Hematopoietic multipotent progenitor cell treated with erythropoietin and hydrocortisone succinate and interleukin-3 and kit ligand, for 4 days (in vitro differentiated cells): ENCODE measurements around the gene TM2D3.

Experiments used
- DNase-seq: peaks from one replicate; pipeline ENCODE4 v3.0.0-alpha.2; 2015

Gene TM2D3, protein sequence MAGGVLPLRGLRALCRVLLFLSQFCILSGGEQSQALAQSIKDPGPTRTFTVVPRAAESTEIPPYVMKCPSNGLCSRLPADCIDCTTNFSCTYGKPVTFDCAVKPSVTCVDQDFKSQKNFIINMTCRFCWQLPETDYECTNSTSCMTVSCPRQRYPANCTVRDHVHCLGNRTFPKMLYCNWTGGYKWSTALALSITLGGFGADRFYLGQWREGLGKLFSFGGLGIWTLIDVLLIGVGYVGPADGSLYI

DNA sequence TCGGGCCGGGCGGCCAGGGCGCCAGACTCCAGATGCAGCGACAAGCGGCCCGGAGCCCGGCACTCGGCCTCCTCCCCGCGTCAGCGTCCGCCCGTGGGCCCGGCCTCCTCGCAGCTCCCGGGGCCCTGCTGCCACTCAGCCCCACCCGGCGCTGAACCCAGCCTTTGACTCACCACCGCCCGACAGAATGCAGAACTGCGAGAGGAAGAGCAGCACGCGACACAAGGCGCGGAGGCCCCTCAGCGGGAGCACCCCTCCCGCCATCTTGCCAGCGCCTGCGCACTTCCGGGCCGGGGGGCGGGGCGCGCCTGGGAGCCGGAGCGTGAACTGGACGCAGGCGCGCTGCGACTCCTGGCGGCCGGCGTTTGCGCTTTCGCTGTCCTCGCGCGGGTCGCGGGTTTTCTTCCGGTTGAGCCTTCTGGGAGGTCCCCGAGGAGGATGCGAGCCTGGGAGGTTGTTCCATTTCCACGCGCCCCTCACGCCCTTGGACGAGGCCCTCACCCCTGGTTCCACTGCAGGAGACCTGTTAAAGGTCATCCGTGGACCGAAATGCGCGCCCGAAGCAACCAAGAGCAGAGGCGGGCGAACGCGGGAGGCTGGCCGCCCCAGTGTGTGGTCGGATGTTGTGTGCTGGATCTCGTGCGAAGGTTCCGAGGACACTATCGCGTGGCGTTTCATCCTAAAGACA is at the start of gene TM2D3:
Gene TM2D3 (minus strand): TSS at position 284 of the 688 bp plus-strand sequence. CDS start 20 bp downstream, at position 264.
- peak; percentile 97 for DNase-seq

DNA sequence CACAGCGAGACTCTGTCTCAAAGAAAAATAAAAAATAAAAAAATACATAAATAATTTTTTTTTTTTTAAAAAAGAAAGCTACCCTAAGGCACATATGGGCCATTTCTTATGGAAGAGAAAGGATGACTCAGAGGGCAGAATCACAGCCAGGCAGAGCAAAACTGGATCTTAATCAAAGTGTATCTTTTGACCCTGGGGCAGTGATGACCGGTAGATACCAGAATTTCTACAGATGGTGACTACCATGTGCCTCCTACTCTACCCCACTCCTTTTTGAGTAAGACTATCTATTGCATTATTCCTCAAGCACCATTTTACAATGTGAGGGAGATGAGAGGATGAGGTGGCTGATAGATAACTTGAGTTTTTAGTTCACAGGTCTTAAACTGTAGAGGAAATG is 46.1 kb upstream of the TM2D3 start:
- no peak for DNase-seq

DNA sequence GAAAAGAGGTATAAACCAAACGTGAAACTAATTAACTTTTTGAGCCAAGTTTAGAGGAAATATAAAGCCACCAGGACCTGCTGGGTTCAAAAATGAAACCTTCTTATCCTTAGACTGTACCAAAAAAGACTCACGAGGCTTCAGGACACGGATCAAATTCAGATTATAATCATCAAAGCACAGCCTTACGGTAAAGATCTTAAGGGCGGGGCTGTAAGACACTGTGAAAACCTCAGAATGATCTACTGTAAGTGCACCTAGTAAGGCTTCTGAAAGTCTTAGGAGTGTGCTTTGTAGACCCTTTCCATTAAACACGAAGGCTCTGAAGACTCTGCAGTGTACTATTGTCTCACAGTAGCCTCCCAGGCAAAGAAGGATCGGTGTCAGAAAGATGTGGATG is 45.3 kb upstream of the TM2D3 start:
- no peak for DNase-seq

DNA sequence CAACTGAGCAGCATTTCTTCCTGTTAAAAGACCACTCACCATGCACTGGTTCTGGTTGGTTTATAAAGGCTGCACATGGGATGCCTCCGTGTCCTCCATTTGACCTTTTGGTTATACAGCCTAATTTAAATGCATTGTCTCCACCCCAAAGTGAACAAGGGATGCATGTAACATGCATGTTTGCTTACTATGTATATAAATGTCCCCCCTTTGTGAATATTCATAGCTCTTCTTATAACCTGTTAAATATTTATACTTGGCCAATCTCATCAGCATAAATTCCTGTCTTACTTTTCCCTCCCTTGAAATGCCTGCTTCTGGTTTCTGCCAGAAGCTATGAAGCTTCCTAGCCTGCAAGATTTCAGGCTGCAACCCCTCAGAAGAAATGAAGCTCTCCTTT is 44.6 kb upstream of the TM2D3 start:
- DNase-seq: no peak

DNA sequence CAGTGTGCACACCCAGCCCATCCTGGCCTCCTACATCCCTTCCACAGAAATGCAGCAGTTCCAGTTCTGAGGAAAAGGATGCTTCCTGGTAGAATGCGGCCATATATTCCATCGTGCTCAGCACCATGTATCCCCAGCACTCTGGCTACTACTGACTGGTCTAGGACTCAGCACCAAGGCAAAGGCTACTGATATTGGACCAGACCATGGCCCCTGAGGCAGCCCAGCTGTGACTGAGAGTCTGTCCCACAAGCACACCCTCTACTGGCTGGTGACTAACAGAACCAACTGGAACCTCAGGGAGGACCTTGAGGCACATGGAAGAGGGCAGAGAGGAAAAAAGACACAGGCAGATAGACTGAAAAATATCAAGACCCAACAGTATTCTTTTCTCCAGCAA is 42.1 kb upstream of the TM2D3 start:
- DNase-seq: no peak

DNA sequence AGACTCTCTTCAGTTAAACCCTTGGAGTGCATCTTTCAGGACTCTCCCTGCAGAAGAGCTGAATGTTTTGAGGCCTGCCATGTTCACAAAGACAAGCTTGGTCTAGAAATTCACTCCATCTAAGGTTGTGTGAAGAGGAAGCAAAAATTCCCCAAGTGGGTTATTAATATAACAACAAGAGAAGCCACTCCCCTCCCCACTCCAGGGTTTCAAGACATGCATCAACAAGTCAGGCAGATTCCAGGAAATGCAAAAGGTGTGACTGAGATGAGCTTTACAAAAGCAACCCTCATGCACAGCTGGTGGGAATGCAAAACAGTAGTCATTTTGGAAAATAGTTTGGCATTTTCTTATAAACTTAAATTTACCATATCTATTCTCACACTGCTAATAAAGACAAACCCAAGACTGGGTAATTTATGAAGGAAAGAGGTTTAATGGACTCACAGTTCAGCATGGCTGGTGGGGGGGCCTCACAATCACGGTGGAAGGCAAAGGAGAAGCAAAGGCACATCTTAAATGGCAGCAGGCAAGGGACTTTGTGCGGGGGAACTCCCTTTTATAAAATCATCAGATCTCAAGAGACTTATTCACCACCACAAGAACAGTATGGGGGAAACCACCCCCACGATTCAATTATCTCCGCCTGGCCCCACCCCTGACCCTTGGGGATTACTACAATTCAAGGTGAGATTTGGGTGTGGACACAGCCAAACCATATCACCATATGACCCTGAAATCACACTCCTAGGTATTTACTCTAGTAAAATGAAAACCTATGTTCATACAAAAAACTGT is 40.8 kb upstream of the TM2D3 start:
- DNase-seq: no peak

DNA sequence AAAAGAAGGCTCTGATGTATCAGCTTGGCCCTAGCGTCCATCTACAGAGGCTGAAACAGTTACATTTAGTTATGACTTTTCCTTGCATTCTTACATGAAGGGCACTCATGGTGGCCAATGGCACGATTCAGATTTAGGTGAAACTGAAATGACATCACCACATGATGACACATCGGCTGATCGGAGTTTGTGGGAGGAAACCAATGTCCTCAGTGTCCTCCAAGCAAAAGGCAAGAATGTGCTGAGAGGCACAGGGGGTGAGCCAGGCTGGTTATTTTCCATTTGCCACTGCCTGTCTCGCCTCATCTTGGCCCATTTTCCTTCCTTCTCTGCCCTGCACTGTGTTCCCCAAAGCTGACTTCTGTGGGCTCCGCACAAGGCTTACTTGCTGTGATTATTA is 37.7 kb upstream of the TM2D3 start:
- no peak for DNase-seq

DNA sequence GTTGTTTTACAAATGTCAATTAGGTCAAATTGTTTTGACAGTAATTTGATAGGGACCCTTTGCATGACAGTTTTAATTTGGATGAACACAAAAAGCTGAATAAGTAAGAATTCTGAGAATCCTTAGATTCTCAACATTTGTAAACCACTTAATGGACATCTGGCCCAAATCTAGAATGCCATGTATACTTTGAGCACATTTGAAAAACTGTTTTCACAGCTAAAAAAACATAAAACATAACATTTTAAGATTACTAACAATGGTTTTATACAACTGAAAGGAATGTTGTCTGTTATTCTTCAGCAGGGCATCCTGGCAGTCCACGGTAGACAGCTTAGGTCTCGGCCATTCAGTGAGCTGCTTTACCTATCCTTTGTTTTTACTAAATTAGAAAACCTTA is 34.5 kb upstream of the TM2D3 start:
- no peak for DNase-seq

DNA sequence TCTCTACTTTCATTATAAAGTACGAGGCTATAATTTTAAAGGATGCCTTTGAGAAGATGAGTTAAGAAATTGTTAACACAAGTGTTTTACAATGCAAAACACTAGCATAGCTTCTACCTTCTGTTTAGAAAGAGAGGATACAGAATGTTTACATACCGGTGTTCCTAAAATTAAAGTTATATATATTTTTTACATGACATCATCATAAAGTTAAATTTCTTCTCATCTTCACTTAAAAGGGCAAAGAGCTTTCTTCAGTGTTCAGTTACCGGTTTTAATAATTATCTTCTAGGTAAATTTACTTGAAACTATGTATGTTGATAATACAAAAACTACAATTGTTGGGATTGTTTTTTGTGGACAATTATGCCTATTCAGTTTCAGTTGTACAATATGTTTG is 32.7 kb upstream of the TM2D3 start:
- no peak for DNase-seq

DNA sequence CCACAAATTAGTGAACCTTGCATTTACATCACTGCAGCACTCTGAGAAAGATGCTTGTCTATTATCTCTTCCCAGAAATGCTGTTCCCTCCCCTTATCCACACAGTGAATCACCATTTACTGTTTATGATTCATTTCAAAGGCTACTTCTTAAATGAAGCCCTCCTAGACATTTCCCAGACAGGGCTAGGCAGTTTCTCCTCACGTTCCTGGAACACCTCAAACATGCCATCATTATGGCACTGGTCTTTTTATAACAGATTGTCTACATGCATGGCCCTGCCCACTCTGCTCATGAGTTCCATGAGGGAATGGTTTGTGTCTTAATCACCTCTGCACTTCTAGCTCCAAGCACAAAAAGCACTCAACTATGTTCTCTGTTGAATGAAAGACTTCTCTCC is 32.2 kb upstream of the TM2D3 start:
- no peak for DNase-seq

DNA sequence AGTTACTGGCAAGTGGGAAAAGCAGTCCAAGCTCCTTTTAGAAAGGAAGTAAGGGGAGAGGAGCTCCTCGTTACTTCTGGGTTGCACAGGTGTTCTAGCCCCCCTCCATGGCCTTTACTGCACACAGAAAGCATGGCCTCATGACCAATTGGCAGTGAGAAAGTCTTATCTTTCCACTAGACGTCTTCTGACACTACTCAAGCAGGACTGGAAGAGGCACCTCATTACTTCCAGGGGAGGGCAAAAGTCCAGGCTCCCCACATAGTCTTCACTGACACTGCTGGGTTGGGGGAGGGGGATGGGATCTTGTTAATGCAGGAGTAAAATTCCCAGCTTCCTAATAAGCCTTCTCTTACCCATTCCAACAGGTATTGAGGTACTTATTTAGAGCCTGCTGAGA is 27.6 kb upstream of the TM2D3 start:
- DNase-seq: no peak

DNA sequence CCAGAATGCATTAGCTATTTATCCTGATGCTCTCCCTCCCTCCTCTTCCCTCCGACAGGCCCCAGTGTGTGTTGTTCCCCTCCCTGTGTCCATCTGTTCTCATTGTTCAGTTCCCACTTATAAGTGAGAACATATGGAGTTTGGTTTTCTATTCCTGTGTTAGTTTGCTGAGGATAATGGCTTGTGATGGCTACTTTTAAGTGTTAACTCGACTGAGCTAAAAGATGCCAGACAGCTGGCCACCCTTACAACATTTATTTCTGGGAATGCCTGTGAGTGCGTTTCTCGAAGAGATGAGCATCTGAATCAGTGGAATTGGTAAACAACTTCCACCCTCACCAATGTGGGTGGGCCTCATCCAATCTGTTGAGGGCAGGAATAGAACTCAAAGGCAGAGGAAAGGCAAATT is 24.7 kb upstream of the TM2D3 start:
- no peak for DNase-seq

DNA sequence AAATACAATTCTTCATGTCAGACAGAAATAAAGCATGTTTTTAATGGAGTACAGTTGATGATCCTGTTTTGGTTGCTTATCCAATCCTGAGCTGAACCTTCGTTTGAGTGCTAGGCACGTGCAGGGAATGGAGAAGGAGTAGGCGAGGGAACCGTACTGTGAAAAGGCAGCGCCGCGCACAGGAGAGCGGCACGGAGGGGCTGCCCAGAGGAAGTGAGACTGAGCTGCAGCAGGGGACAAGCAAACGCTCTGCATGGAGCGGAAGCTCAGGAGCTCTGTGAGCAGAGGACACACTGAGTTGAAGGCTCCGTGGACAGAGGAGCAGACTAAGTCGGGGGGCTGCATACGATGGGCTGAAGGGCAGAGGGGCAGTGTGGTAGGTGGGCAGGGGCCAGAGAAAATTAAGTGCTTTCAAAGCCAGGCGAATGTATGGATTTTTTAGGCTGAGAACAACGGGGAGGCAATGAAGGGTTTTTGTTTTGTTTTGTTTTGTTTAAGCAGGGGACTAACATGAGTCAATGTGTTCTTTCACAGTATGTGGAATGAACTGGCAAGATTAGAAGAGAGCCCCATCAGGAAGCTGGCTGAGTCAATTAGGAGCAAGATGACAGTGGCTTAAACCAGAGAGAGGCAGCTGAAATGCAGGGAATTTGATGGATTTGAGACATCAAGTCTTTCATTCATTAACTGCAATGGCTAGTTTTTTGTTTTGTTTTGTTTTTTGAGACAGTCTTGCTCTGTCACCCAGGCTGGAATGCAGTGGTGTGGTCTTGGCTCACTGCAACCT is 23.8 kb upstream of the TM2D3 start:
- DNase-seq: no peak

DNA sequence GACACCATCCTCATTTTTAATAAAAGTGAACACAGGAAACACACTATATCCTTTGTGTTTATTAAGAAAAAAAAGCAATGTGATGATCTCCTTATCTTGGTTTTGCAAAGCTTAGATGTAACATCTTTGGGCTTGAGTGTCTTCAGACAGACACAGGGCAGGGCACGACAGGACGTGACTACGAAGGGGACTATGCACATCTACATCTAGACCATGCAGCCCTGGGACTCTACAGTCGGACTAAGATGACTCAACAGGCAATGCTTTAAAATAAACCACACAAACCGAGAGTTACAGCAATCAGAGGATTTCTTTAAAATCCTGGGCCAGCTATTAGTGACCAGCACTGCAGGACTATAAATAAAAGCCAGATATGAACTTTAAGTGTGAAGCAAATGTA is 22.8 kb upstream of the TM2D3 start:
- DNase-seq: no peak

DNA sequence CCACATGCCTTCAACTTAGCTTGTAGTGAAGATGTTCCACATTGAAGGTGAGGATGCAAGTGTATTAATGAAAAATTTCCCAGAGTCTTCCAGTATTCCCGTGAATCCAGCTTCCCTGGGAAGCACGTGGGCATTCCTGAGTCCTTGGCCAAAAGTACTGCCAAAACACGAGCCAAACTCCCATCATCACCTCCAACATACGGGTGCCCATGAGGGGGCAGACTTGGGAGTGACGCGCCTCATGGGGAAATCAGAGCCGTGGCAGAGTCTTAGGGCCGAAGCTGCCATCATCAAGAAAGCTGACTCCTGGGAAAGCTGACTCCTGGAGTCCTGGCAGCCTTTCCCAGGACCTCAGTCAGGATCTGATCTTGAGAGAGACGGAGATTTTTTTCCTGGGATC is 20.1 kb upstream of the TM2D3 start:
- DNase-seq: no peak

DNA sequence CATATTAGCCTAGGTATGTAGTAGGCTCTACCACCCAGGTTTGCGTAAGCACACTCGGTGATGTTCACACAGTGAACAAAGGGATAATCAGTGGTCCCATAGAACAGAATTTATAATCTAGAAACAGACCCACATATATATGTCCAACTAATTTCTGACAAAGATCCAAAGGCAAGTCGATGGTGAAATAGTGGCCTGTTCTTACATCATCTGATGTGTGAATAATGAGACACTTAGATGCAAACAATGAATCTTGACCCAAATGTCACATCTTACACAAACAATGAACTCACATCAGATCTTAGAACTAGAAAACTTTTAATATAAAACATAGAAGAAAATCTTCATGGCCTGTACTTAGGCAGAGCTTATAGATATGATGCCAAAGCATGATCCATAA is 17.6 kb upstream of the TM2D3 start:
- DNase-seq: no peak

DNA sequence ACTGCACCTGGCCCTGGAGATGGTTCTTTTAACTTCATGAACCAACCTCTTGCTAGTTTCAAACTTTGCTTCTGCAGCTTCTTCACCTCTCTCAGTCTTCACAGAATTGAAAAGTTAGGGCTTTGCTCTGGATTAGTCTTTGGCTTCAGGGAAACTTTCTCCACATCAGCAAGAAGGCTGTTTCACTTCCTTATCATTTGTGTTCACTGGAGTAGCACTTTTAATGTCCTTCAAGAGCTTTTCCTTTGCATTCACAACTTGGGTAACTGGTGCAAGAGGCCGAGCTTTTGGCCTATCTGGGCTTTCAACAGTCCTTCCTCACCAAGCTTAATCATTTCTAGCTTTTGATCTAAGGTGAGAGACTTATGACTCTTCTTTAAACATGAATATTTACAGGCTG is 15.7 kb upstream of the TM2D3 start:
- DNase-seq: no peak

DNA sequence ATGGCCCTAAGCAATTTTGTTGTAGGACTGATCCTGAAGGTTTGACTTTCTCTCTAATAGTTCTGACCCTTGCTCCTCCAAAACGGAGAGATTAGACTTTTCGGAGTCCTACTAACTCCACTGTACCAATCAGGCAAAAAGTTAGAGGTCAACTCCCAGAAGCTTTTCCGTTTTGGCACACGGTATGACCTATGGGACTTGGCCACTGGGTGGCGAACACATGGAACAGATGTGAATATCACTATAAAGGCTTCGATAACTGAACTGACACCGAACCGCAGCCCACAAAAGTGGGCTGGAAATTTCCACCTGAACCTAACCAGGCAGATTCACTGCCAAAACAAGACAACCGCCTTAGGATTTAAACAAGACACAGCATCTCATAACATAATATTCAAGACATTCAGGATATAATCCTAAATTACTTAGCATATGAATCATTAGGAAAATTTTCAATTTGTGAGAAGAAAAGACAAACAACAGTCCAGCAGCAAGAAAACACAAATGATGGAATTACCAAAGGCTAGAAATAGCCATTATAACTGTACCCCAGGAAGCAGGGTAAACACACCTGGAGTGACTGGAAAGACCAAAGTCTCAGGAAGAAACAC is 12.2 kb upstream of the TM2D3 start:
- DNase-seq: peak; percentile 42

DNA sequence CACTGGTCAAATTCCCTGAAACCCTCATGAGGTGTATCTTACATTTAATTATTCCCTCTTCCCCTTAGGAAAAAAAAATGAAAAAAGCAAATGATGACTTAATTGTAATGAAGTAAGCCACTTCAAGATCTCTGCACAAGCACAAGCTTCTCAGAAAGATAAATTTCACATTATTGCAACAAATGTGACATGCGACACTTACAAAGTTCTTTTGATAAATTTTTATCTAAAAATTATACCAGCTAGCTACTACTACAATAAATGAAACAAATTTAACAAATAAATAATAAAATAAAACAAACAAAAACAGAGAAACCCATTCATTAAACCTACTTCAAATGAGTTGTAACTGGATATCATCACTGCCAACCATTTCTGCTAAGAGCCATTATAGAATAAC is 10.0 kb upstream of the TM2D3 start:
- no peak for DNase-seq

DNA sequence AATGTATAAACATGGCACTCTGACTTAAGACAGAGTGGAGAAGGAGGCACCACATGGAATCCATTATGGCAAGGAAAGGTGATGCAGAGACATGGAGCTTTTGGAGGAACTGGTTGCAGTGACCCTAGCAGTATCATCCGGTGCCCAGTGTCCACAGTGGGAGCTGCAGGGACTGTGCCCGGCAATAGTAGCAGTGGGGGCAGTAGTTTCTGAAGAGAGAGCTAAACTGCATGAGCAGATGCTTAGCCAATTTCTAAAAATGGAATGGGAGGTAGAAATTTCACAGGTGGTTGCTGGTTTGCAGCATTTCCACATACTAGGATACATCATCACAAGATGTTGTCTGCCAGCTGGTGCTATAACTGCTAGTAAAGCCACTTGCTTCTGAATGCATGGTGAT is 7.8 kb upstream of the TM2D3 start:
- no peak for DNase-seq

DNA sequence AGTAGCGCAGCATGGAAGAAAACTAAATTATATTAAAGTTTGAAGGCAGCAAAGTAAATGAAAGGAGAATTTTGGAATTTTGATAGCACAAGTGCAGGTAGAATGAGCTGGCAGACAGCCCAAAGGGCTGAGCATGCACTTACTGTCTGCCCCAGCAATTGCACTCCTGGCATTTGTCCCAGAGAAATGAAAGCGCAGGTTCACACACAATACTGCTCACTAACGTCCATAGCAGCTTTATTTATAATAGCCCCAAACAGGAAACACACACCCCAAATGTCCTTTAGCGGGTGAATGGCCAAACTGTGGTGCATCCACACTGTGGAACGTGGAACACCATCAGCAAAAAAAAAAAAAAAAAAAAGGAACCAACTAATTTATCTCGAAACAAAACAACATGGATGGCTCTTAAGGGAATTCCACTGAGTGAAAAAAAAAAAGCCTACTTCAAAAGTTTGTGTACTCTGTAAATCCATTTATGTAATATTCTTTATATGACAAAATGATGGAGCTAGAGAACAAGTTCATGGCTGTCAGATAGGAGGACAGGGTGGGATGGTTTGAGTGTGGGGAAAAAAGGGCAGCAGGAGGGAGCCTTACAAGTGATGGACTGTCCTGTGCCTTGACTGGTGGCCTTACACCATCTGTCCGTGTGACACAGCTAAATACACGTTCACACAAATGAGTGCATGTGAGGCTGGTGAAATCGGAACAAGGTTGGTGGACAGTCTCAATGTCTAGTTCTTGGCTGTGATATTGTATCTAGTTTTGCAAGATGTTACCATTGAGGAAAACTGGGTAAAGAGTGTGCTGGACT is 6.0 kb upstream of the TM2D3 start:
- peak; percentile 64 for DNase-seq

DNA sequence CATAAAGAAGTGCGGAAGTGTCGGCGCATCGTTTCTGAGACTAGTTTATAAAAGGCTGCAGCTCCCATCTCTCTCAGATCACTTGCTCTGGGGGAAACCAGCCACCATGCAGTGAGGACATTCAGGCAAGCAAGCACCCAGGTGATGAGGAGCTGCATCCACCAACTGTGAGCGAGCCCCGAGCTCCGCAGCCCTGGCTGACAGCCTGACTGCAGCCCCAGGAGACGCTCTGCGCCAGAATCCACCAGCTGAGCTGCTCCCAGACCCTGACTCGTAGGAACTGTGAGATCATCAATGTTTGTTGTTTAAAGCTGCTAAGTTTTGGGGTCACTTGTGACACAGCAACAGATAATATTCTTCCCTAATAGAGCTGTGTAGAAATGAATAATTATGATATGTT is 5.0 kb upstream of the TM2D3 start:
- DNase-seq: no peak
